Stimulated activated naive CD4-positive, alpha-beta T cell treated with Interleukin-2 at 50 U/mL for 16 hours (primary cell): ENCODE results near the gene TMEM252.

ENCODE experiments used
- DNase-seq: peaks from one replicate; lab custom pipeline; 2025; lab: John Stamatoyannopoulos, UW

The TMEM252 gene

GRCh38 chr9:68497629-68498028 lies 43.1 kb downstream of the TMEM252 start:
- no peak for DNase-seq

GRCh38 chr9:68496356-68496755 lies 44.3 kb downstream of the TMEM252 start:
- DNase-seq, result no peak

- DNase-seq, result no peak
These were observed 45.4 kb downstream of the TMEM252 start for GRCh38 chr9:68495247-68495646.

GRCh38 chr9:68493958-68494577 lies 46.6 kb downstream of the TMEM252 start:
- DNase-seq, result no peak

GRCh38 chr9:68493541-68493940 lies 47.1 kb downstream of the TMEM252 start:
- DNase-seq, result no peak

- DNase-seq, result no peak
These were observed 47.9 kb downstream of the TMEM252 start for GRCh38 chr9:68492806-68493205.

- DNase-seq, result no peak
These were observed 51.0 kb downstream of the TMEM252 start for GRCh38 chr9:68489646-68490045.

- DNase-seq, result no peak
These were observed 52.6 kb downstream of the TMEM252 start for GRCh38 chr9:68488126-68488525.
